H1 (cell line): ENCODE measurements around the gene GALNT2. TPM values are rescaled to one million over a fixed set of nuclear protein-coding genes. Genes with fewer than 3 reads are reported as not detected.

Experiments used
- CTCF ChIA-PET: fragments of 300-600 bp; sonication (Branson Sonifier 250); formaldehyde crosslinking; loops from one replicate; lab custom pipeline; 2021; ENCODE audit not compliant: partially characterized antibody; lab: Charles Lee
- POLR2A ChIA-PET: fragments of 300-600 bp; sonication (Branson Sonifier 250); formaldehyde crosslinking; loops from one replicate; lab custom pipeline; 2021; ENCODE audit warnings: inconsistent platforms; ENCODE audit not compliant: partially characterized antibody; lab: Charles Lee
- DNase-seq, 2 experiments: peaks; one replicate each; pipeline versions ENCODE4 v3.0.0 to v3.0.0-alpha.2; 2010 to 2022; ENCODE audit warnings: low spot score in 2 of 2, low read depth in 1 of 2, mixed read lengths in 1 of 2
- FAIRE-seq: peaks from 2 replicates; lab custom pipeline; 2011; peaks lifted over from hg19 to GRCh38; lab: Jason Lieb, UNC
- H2AFZ ChIP-seq: 2 replicates; pipeline ENCODE4 v1.8.1; 2012; ENCODE audit warnings: low read length, inconsistent platforms
- H2AK5ac ChIP-seq: 2 replicates; pipeline ENCODE4 v1.6.1; 2013; ENCODE audit warnings: low read depth, low read length
- H2BK120ac ChIP-seq: replicated peaks from 2 replicates; pipeline ENCODE3; 2013; ENCODE audit warnings: low read depth, low read length, inconsistent platforms
- H2BK12ac ChIP-seq: 2 replicates; pipeline ENCODE4 v1.6.1; 2013; ENCODE audit warnings: low read depth, low read length
- H2BK15ac ChIP-seq: 2 replicates; pipeline ENCODE4 v1.6.1; 2013; ENCODE audit warnings: low read length
- H2BK20ac ChIP-seq: 2 replicates; pipeline ENCODE4 v1.6.1; 2013; ENCODE audit warnings: low read length
- H2BK5ac ChIP-seq: 2 replicates; pipeline ENCODE4 v1.6.1; 2013; ENCODE audit warnings: low read depth, low read length
- H3K14ac ChIP-seq: 2 replicates; pipeline ENCODE4 v1.6.1; 2013; ENCODE audit warnings: inconsistent platforms; ENCODE audit not compliant: insufficient read length
- H3K18ac ChIP-seq: 2 replicates; pipeline ENCODE4 v1.6.1; 2013; ENCODE audit warnings: low read length; ENCODE audit errors: extremely low read depth
- H3K23ac ChIP-seq: 2 replicates; pipeline ENCODE4 v1.6.1; 2013; ENCODE audit warnings: inconsistent platforms; ENCODE audit not compliant: insufficient read length
- H3K23me2 ChIP-seq: 2 replicates; pipeline ENCODE4 v1.6.1; 2013; ENCODE audit warnings: low read depth, low read length
- H3K27ac ChIP-seq: 2 replicates; pipeline ENCODE4 v1.6.1; 2011; ENCODE audit warnings: low read depth, low read length, inconsistent platforms
- H3K27me3 ChIP-seq, 4 experiments: replicated peaks in 1 of 4; 1 replicate in 1 of 4; 2 replicates in 3 of 4; pipeline versions ENCODE4 v1.6.1 to v1.8.1; 2011 to 2013; ENCODE audit warnings: low read length in 3 of 4, mild to moderate bottlenecking in 3 of 4, inconsistent platforms in 2 of 4, mixed read lengths in 2 of 4, moderate library complexity in 1 of 4; ENCODE audit not compliant: control insufficient read depth in 3 of 4, insufficient read depth in 3 of 4; ENCODE audit errors: extremely low read depth in 1 of 4
- H3K36me3 ChIP-seq, 4 experiments: 2 replicates each; pipeline versions ENCODE4 v1.6.1 to v1.8.1; 2011 to 2013; ENCODE audit warnings: mild to moderate bottlenecking in 4 of 4, low read length in 3 of 4, moderate library complexity in 2 of 4, control low read depth in 1 of 4, inconsistent platforms in 1 of 4; ENCODE audit not compliant: insufficient read depth in 4 of 4, control insufficient read depth in 2 of 4
- H3K4ac ChIP-seq: replicated peaks from 2 replicates; pipeline ENCODE3; 2013; ENCODE audit warnings: low read length, low read depth, mixed read lengths, inconsistent platforms; ENCODE audit not compliant: insufficient read length
- H3K4me1 ChIP-seq, 4 experiments: replicated peaks in 1 of 4; 1 replicate in 1 of 4; 2 replicates in 3 of 4; pipeline versions ENCODE4 v1.6.1 to v1.8.1; 2011 to 2013; ENCODE audit warnings: low read length in 3 of 4, inconsistent platforms in 2 of 4, mixed read lengths in 1 of 4; ENCODE audit not compliant: insufficient read depth in 4 of 4, control insufficient read depth in 3 of 4
- H3K4me2 ChIP-seq, 2 experiments: 2 replicates each; pipeline versions ENCODE4 v1.6.1 to v1.8.1; 2011 to 2013; ENCODE audit warnings: low read depth in 2 of 2, low read length in 2 of 2, control low read depth in 1 of 2, inconsistent platforms in 1 of 2, mild to moderate bottlenecking in 1 of 2; ENCODE audit not compliant: insufficient read depth in 1 of 2
- H3K4me3 ChIP-seq, 4 experiments: fragments of 200-600, 300-600 bp in 1 of 4; sonication (generic), shearing (Covaris generic), sonication (Bioruptor Twin) in 1 of 4; 2 replicates each; pipeline versions ENCODE4 v1.5.1 to v1.8.1; 2011 to 2016; ENCODE audit warnings: low read length in 4 of 4, low read depth in 3 of 4, control low read depth in 2 of 4, inconsistent platforms in 2 of 4, mild to moderate bottlenecking in 2 of 4, mixed read lengths in 1 of 4, moderate library complexity in 1 of 4; ENCODE audit not compliant: insufficient read depth in 2 of 4; ENCODE audit errors: extremely low read depth in 1 of 4
- H3K56ac ChIP-seq: replicated peaks from 2 replicates; pipeline ENCODE3; 2013; ENCODE audit warnings: low read depth, mild to moderate bottlenecking, mixed read lengths, low read length, inconsistent platforms; ENCODE audit not compliant: insufficient read length
- H3K79me1 ChIP-seq: 2 replicates; pipeline ENCODE4 v1.6.1; 2013; ENCODE audit warnings: low read depth, low read length, control low read depth
- H3K79me2 ChIP-seq, 2 experiments: 2 replicates each; pipeline versions ENCODE4 v1.6.1 to v1.8.1; 2012 to 2013; ENCODE audit warnings: low read length in 2 of 2, mild to moderate bottlenecking in 2 of 2, inconsistent platforms in 1 of 2; ENCODE audit not compliant: insufficient read depth in 2 of 2, control insufficient read depth in 1 of 2
- H3K9ac ChIP-seq, 4 experiments: replicated peaks in 1 of 4; 1 replicate in 1 of 4; 2 replicates in 3 of 4; pipeline versions ENCODE4 v1.6.1 to v1.8.1; 2011 to 2013; ENCODE audit warnings: low read depth in 3 of 4, low read length in 3 of 4, control low read depth in 2 of 4, mild to moderate bottlenecking in 2 of 4, moderate library complexity in 2 of 4, inconsistent platforms in 1 of 4; ENCODE audit errors: extremely low read depth in 1 of 4
- H3K9me3 ChIP-seq, 2 experiments: 2 replicates each; pipeline versions ENCODE4 v1.6.1 to v1.8.1; 2012 to 2013; ENCODE audit warnings: mild to moderate bottlenecking in 2 of 2, moderate library complexity in 2 of 2, control low read depth in 1 of 2, inconsistent platforms in 1 of 2, low read depth in 1 of 2, low read length in 1 of 2, mixed read lengths in 1 of 2; ENCODE audit not compliant: insufficient read depth in 2 of 2
- H4K20me1 ChIP-seq, 2 experiments: replicated peaks in 1 of 2; 2 replicates each; pipeline versions ENCODE3 to v1.8.1; 2011 to 2013; ENCODE audit warnings: inconsistent platforms in 2 of 2, low read length in 2 of 2, mild to moderate bottlenecking in 1 of 2; ENCODE audit not compliant: insufficient read depth in 2 of 2, control insufficient read depth in 1 of 2
- H4K5ac ChIP-seq: 2 replicates; pipeline ENCODE4 v1.6.1; 2013; ENCODE audit warnings: low read length, low read depth, mixed read lengths, inconsistent platforms; ENCODE audit not compliant: insufficient read length
- H4K8ac ChIP-seq: 2 replicates; pipeline ENCODE4 v1.8.0; 2013; ENCODE audit warnings: mild to moderate bottlenecking, moderate library complexity, low read length, inconsistent platforms; ENCODE audit not compliant: insufficient read depth; ENCODE audit errors: extremely low read depth
- H4K91ac ChIP-seq: replicated peaks from 2 replicates; pipeline ENCODE3; 2013; ENCODE audit warnings: low read length, mixed read lengths, inconsistent platforms; ENCODE audit not compliant: insufficient read length
- ASH2L ChIP-seq: fragments of 200-600, 300-600 bp; sonication (generic); IDR thresholded peaks from one replicate; pipeline ENCODE4 v1.7.1; 2017; ENCODE audit warnings: low read length
- CREB1 ChIP-seq: IDR thresholded peaks from 2 replicates; pipeline ENCODE4 v1.6.1; 2012; ENCODE audit warnings: inconsistent platforms
- CTBP2 ChIP-seq: IDR thresholded peaks from 2 replicates; pipeline ENCODE4 v1.7.0; 2011; ENCODE audit warnings: borderline replicate concordance, mild to moderate bottlenecking, moderate library complexity, mixed read lengths, low read length; ENCODE audit not compliant: insufficient read depth, insufficient read length
- EP300 ChIP-seq, 2 experiments: IDR thresholded peaks; 1 replicate in 1 of 2; 2 replicates in 1 of 2; pipeline ENCODE4 v1.6.1; 2011 to 2012; ENCODE audit warnings: low read depth in 2 of 2, low read length in 2 of 2, mild to moderate bottlenecking in 2 of 2, borderline replicate concordance in 1 of 2, inconsistent platforms in 1 of 2, moderate library complexity in 1 of 2
- KDM1A ChIP-seq: fragments of 200-600, 300-600 bp; sonication (generic); IDR thresholded peaks from 2 replicates; pipeline ENCODE4 v1.7.1; 2016; ENCODE audit warnings: mild to moderate bottlenecking, low read length, borderline replicate concordance
- PHF8 ChIP-seq: fragments of 200-600 bp; sonication (generic); conservative IDR thresholded peaks from 2 replicates; pipeline ENCODE4 v1.7.1; 2012; ENCODE audit warnings: low read depth, mild to moderate bottlenecking, inconsistent platforms, low read length, moderate library complexity
- POLR2A ChIP-seq, 2 experiments: IDR thresholded peaks; 1 replicate in 1 of 2; 2 replicates in 1 of 2; pipeline ENCODE4 v1.6.1; 2011; ENCODE audit warnings: low read depth in 2 of 2, low read length in 2 of 2, mild to moderate bottlenecking in 2 of 2; ENCODE audit errors: control extremely low read depth in 1 of 2
- RXRA ChIP-seq: IDR thresholded peaks from 2 replicates; pipeline ENCODE4 v1.6.1; 2011; ENCODE audit warnings: low read depth, mild to moderate bottlenecking, low read length, moderate library complexity; ENCODE audit not compliant: insufficient read depth
- SAP30 ChIP-seq: fragments of 300-600 bp; sonication (generic); IDR thresholded peaks from 2 replicates; pipeline ENCODE4 v1.7.1; 2012; ENCODE audit warnings: low read length, moderate library complexity, mild to moderate bottlenecking, inconsistent platforms; ENCODE audit not compliant: insufficient read depth, insufficient replicate concordance
- TAF7 ChIP-seq: optimal IDR thresholded peaks from 2 replicates; pipeline ENCODE3; 2011; ENCODE audit warnings: low read depth, mild to moderate bottlenecking, inconsistent platforms, low read length, moderate library complexity, borderline replicate concordance
- YY1 ChIP-seq: IDR thresholded peaks from 2 replicates; pipeline ENCODE4 v1.6.1; 2011; ENCODE audit warnings: low read depth, mild to moderate bottlenecking, low read length
- WGBS, 2 experiments: shearing (Covaris generic) in 1 of 2; methylation state at CpG; one replicate each; pipeline versions ENCODE4 v1.1.6 to v1.1.7; 2013 to 2015; ENCODE audit warnings: low lambda C conversion rate in 2 of 2, mixed read lengths in 2 of 2, inconsistent platforms in 1 of 2, low coverage in 1 of 2, missing lambda C conversion rate in 1 of 2; ENCODE audit not compliant: insufficient replicate concordance in 2 of 2, insufficient coverage in 1 of 2, insufficient read length in 1 of 2; ENCODE audit errors: extremely low coverage in 1 of 2, missing lambda C conversion rate in 1 of 2; 5-methylcytosine and 5-hydroxymethylcytosine counted together
- polyA plus RNA-seq, 7 experiments: library from polyadenylated mRNA; depleted of rRNA in 3 of 7; stranded (reverse) in 5 of 7; unstranded in 2 of 7; fragments of >200 nt in 5 of 7; fragments of 200-250 nt in 2 of 7; gene quantifications; 1 replicate in 5 of 7; 2 replicates in 1 of 7; 4 replicates in 1 of 7; pipeline versions ENCODE4 v1.2.1 to v1.2.3, GENCODE V29; 2011 to 2013; ENCODE audit warnings: missing spikeins in 2 of 7, mixed read lengths in 2 of 7
- total RNA-seq: library from RNA; stranded (reverse); fragmentation: NEBNext Ultra II Directional; extraction: Animal tissue kit (Norgen Biotek cat#: 25700); gene quantifications from 2 replicates; pipeline ENCODE4 v1.2.1, GENCODE V29; 2021
- TF ChIP-seq, protein P1 (sequence below): IDR thresholded peaks from 2 replicates; pipeline ENCODE4 v1.6.1; 2012; ENCODE audit warnings: low read length, inconsistent platforms

The GALNT2 gene
- total and polyA plus RNA-seq, 2 of the 8 experiments (the other 6 are each of a cell fraction or from before 2014, with no cell fraction given) = 34.5 to 75.3 TPM

DNA sequence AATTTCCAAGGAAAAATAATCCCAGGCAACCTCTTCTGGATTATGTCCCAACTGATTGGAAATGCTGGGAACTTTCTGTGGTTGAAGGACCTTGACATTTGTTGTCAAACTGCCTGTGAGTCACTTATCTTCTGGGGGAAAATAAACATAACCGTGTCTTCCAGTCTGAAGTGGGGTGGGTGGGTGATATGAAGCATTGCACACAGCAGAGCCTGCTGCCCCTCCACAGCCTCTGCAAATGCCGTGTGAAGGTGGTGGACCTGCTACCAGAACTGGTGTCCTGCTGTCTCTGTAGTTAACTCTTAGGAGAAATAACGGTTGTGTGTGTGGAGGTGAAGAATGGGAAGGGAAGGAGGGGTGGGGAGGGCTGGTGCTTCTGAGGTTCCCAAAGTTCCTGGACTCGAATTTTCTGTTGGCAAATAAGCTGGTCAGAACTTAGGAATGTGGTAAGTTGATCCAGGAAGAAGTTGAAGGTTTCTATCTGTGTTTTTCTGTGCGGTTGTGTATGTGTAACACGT lies 23.2 kb downstream of the GALNT2 start:
- H2BK5ac ChIP-seq = no peak overlapping the region
- CTCF ChIA-PET = interaction anchor here (0.6 to 1.8 kb wide), 4 partner anchors 10 to 39 kb away, joined by 3 to 6 read pairs (median 4); no protein-coding TSS in a partner anchor
- H3K79me2 ChIP-seq = peaks cover 0 to 81% of the 10 kb centered on the region in 2 experiments; a peak in 2 of 4 replicates
- H3K36me3 ChIP-seq = no peaks in the 10 kb centered on the region; a peak in 1 of 8 replicates
- no peaks in the 10 kb centered on the region for H3K23me2 ChIP-seq
- no peak overlapping the region for H3K18ac ChIP-seq
- peaks cover 1 to 4% of the 10 kb centered on the region in 2 experiments for H4K20me1 ChIP-seq
- H3K56ac ChIP-seq = no peak overlapping the region
- no peak for FAIRE-seq
- 89% methylated on average over 6 of the region's 6 CpGs; no CpG with 5 or more reads in 1 of the 2 experiments for whole genome bisulfite sequencing, 2 experiments
- no peak overlapping the region for H2BK120ac ChIP-seq
- no peak overlapping the region for H2AK5ac ChIP-seq
- H3K27me3 ChIP-seq = no peaks in the 10 kb centered on the region
- 0 out of 2 replicates have a peak, but pooled peaks cover 3% of the 10 kb centered on the region for H3K79me1 ChIP-seq
- H2BK15ac ChIP-seq = no peak overlapping the region
- no peak overlapping the region for H4K5ac ChIP-seq
- H3K4ac ChIP-seq = no peak overlapping the region
- no peak for DNase-seq
- no peak overlapping the region for H4K91ac ChIP-seq
- no peak overlapping the region for H2BK12ac ChIP-seq
- no peak overlapping the region for H3K4me2 ChIP-seq
- H3K4me1 ChIP-seq = peaks cover 0 to 6% (median 3%) of the 10 kb centered on the region in 4 experiments; a peak in 2 of 7 replicates
- H3K27ac ChIP-seq = no peak overlapping the region
- no peaks in the 10 kb centered on the region for H3K9me3 ChIP-seq
- POLR2A ChIA-PET = no interaction called here
- H2BK20ac ChIP-seq = no peak overlapping the region
- H2AFZ ChIP-seq = no peak overlapping the region
- H3K4me3 ChIP-seq = no peak overlapping the region
- H3K14ac ChIP-seq = no peak overlapping the region
- no peak overlapping the region for H3K9ac ChIP-seq
- no peak overlapping the region for H4K8ac ChIP-seq
- no peak overlapping the region for H3K23ac ChIP-seq
- TF ChIP-seq TAF7 = no peak
- no peak for TF ChIP-seq PHF8
- no peak for TF ChIP-seq SAP30
- no peak for TF ChIP-seq YY1
- no peak for TF ChIP-seq KDM1A
- TF ChIP-seq EP300 (IDR thresholded peaks at IDR 0.05; ENCODE audit: borderline replicate concordance in 1 of 2, low read depth in 2 of 2, low read length in 2 of 2) = no peak
- TF ChIP-seq CREB1 = no peak
- TF ChIP-seq CTBP2 = no peak
- TF ChIP-seq RXRA = no peak
- TF ChIP-seq, protein P1, sequence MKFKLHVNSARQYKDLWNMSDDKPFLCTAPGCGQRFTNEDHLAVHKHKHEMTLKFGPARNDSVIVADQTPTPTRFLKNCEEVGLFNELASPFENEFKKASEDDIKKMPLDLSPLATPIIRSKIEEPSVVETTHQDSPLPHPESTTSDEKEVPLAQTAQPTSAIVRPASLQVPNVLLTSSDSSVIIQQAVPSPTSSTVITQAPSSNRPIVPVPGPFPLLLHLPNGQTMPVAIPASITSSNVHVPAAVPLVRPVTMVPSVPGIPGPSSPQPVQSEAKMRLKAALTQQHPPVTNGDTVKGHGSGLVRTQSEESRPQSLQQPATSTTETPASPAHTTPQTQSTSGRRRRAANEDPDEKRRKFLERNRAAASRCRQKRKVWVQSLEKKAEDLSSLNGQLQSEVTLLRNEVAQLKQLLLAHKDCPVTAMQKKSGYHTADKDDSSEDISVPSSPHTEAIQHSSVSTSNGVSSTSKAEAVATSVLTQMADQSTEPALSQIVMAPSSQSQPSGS = no peak
- no peak for TF ChIP-seq POLR2A (IDR thresholded peaks at IDR 0.05; ENCODE audit: control extremely low read depth in 1 of 2, low read depth in 2 of 2, low read length in 2 of 2)
- TF ChIP-seq ASH2L = no peak
